Measurements from ENCODE around the gene MYMK. TPM values are rescaled to one million over a fixed set of nuclear protein-coding genes. Genes with fewer than 3 reads are reported as not detected.

MYMK gene
- total RNA-seq, 4 donors from 2014 or later = not detected

DNA sequence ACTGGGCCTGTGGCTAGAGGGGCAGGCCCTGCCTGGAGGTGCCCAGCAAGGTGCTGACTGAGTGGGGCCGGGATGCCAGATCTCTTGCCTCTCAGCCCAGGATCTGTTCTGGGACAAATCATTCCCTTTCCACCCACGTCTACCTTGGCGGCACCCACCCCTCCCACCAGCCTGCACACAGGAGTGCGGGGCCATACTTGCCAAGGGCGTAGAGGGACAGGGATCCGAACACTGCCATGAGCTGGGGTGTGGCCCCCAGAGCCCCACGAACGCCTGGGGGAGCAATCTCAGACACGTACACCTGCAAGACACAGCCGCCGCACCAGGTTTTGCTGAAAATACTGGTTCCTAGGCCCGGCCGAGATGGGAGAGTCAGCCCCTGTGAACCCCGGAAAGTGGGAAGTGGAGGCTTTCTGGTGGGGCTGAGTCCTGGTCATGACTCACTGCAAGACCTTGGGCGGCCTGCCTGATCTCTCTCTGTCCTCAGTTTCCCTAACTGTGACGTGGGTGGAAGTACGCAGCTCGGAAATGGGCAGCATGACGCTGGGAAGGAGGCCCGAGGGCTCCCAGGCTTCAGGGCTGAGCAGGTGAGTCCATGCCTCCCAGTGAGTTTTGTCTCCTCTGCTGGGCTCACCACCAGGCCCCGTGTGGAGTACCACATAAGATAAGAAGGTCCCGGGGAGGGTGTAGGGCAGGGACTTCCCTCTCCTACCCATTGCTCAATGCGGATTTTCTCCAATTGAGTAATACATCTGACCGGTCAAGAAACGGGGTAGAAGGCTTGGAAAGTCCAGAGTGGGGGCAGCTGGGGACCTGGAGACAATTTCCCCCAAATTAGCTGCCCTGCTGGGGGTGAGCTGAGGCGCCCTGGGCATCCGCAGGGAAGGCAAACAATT, 48.5 kb downstream of the MYMK start:
- intact Hi-C loops (cut with DNase I; ENCODE audit: low total_unique reads) (no loop called here), in situ Hi-C loops (cut with MboI; ENCODE audit: low sequenced_read_pairs in 4 of 4) (loop anchor here in 1 of 4 donors (25.0 kb wide), 1 partner anchor 289 kb away; no protein-coding TSS in a partner anchor)
- no peaks in the 10 kb centered on the region for H3K27me3 ChIP-seq
- H3K4me1 ChIP-seq = peaks cover 4 to 14% of the 10 kb centered on the region in 2 donors
- H3K4me3 ChIP-seq = no peak overlapping the region
- no peaks in the 10 kb centered on the region for H3K36me3 ChIP-seq
- ATAC-seq = no peak
- H3K27ac ChIP-seq = no peak overlapping the region
- TF ChIP-seq POLR2A (IDR thresholded peaks at IDR 0.05) = no peak
- TF ChIP-seq, protein P1, sequence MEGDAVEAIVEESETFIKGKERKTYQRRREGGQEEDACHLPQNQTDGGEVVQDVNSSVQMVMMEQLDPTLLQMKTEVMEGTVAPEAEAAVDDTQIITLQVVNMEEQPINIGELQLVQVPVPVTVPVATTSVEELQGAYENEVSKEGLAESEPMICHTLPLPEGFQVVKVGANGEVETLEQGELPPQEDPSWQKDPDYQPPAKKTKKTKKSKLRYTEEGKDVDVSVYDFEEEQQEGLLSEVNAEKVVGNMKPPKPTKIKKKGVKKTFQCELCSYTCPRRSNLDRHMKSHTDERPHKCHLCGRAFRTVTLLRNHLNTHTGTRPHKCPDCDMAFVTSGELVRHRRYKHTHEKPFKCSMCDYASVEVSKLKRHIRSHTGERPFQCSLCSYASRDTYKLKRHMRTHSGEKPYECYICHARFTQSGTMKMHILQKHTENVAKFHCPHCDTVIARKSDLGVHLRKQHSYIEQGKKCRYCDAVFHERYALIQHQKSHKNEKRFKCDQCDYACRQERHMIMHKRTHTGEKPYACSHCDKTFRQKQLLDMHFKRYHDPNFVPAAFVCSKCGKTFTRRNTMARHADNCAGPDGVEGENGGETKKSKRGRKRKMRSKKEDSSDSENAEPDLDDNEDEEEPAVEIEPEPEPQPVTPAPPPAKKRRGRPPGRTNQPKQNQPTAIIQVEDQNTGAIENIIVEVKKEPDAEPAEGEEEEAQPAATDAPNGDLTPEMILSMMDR (IDR thresholded peaks at IDR 0.05 in 4 of 5, conservative IDR thresholded peaks at IDR 0.05 in 1 of 5) = no peak
- H3K9me3 ChIP-seq = no peaks in the 10 kb centered on the region
- no peak for DNase-seq

DNA sequence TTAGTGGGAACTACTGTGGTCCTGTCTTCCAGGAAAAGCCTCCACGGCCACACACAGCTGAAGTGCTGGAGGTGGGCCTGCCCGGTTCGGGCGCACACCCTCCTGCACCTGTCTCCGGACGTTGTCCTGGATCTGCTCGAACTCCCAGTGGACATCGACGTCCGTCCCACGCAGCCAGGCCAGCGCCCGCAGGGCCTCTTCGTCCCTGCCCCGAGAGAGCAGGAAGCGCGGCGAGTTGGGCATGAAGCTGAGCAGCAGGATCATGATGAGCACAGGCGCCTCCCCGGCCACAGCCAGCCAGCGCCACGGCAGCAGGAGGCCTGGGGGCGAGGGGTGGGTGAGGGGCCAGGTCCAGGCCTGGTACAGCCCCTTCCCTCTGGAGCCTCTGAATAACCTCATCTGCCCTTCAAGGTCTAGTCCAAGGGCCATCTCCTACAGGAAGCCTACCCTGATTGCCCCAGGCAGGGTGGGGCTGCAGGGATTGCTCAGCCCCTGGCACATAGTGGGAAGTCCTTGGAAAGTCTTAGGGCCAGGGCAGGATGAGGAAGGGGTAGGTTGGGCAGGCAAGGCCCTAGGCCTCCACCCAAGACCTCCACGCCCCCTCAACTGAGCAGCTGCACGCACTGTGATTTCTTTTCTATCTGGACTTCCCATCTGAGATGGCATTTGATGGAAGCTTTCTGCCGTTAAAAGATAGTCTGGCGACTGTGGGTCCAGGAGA, 49.3 kb downstream of the MYMK start:
- no peak for ATAC-seq
- Histone ChIP-seq H3K4me3 (no peak overlapping the region), H3K4me1 (peaks cover 4 to 14% of the 10 kb centered on the region in 2 donors), H3K27ac (no peak overlapping the region), H3K36me3 (no peaks in the 10 kb centered on the region), H3K9me3 (no peaks in the 10 kb centered on the region), H3K27me3 (no peaks in the 10 kb centered on the region)
- in situ Hi-C loops (cut with MboI; ENCODE audit: low sequenced_read_pairs in 4 of 4) (loop anchor here in 1 of 4 donors (25.0 kb wide), 1 partner anchor 288 kb away; no protein-coding TSS in a partner anchor), intact Hi-C loops (cut with DNase I; ENCODE audit: low total_unique reads) (no loop called here)
- DNase-seq = no peak
- TF ChIP-seq, protein P1 (IDR thresholded peaks at IDR 0.05 in 4 of 5, conservative IDR thresholded peaks at IDR 0.05 in 1 of 5) = no peak
- TF ChIP-seq POLR2A (IDR thresholded peaks at IDR 0.05) = no peak

DNA sequence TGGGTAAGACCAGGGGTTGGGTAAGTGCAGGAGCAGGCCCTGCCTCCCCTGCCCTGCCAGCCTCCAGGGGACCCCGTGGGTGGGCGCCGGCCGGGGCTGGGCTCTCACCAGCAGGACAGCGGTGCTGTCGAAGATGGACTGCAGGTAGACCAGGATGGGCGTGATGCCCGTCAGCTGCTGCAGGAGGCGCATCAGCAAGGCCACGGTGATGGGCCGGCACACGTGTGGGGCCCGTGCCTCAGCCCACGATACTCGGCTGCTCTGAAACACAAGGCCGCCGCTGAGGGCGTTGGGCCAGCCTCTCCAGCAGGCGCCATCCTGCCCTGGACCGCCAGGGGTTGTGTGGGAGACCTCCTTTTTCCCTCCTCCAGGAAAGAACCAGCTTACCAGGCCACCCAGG, 49.9 kb downstream of the MYMK start:
- peaks cover 4 to 14% of the 10 kb centered on the region in 2 donors for H3K4me1 ChIP-seq
- no peaks in the 10 kb centered on the region for H3K27me3 ChIP-seq
- no peaks in the 10 kb centered on the region for H3K9me3 ChIP-seq
- H3K27ac ChIP-seq = no peak overlapping the region
- H3K36me3 ChIP-seq = no peaks in the 10 kb centered on the region
- DNase-seq (no peak), ATAC-seq (no peak)
- in situ Hi-C loops (cut with MboI; ENCODE audit: low sequenced_read_pairs in 4 of 4) (loop anchor here in 1 of 4 donors (25.0 kb wide), 1 partner anchor 288 kb away; no protein-coding TSS in a partner anchor), intact Hi-C loops (cut with DNase I; ENCODE audit: low total_unique reads) (no loop called here)
- no peak for TF ChIP-seq POLR2A (IDR thresholded peaks at IDR 0.05)
- TF ChIP-seq, protein P1 (IDR thresholded peaks at IDR 0.05 in 4 of 5, conservative IDR thresholded peaks at IDR 0.05 in 1 of 5) = no peak
- no peak overlapping the region for H3K4me3 ChIP-seq

DNA sequence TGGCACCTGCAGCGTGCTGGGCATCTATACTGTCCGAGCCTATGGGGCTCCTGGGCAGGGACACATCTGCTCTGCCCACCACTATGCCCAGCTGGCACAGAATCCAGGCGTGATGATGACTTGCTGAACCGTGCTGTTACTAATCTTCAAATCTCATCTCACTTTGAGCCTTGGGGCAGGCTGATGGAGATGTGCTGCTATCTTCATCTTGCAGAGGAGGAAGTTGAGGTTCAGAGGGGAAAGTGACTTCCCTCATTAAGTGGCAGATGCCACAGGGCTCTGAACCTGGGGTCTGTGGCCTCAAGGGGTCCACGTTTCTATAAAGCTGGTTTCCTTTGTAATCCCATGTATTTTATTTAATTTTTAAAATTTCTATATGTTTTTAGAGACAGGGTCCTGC, 50.5 kb downstream of the MYMK start:
- Histone ChIP-seq H3K4me1 (peaks cover 4 to 10% of the 10 kb centered on the region in 2 donors), H3K36me3 (no peaks in the 10 kb centered on the region), H3K27me3 (no peaks in the 10 kb centered on the region), H3K27ac (no peak overlapping the region), H3K4me3 (no peak overlapping the region), H3K9me3 (no peaks in the 10 kb centered on the region)
- ATAC-seq = no peak
- TF ChIP-seq, protein P1 (IDR thresholded peaks at IDR 0.05 in 4 of 5, conservative IDR thresholded peaks at IDR 0.05 in 1 of 5) = no peak
- TF ChIP-seq POLR2A (IDR thresholded peaks at IDR 0.05) = no peak
- in situ Hi-C loops (cut with MboI; ENCODE audit: low sequenced_read_pairs in 4 of 4) (no loop called here), intact Hi-C loops (cut with DNase I; ENCODE audit: low total_unique reads) (no loop called here)
- DNase-seq = no peak
